GM12874 (cell line): Measurements from ENCODE around the gene AEBP2.

Experiments
- TF ChIP-seq, protein P1 (sequence below): IDR thresholded peaks from 2 replicates; pipeline ENCODE4 v1.5.1; 2011; ENCODE audit warnings: low read depth, mild to moderate bottlenecking, control low read depth, low read length, moderate library complexity; ENCODE audit not compliant: insufficient read depth

AEBP2 gene

DNA sequence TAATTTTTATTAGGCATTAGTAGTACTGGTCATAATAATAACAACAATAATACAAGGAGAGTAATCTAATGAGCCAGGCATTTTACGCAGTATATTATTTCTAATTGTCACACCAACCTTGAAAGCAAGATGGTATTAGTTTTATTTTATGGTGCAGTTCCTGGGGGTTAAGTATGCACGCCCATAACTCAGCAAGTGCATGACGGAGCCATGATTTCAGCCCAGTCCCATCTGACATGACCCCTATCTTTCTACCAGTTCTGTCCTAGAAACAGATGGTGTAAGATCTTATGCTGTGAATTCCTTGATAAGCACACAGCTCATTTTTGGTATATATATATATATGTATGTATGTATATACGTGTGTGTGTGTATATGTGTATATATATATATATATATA is 106.0 kb downstream of the AEBP2 start:
- TF ChIP-seq, protein P1, sequence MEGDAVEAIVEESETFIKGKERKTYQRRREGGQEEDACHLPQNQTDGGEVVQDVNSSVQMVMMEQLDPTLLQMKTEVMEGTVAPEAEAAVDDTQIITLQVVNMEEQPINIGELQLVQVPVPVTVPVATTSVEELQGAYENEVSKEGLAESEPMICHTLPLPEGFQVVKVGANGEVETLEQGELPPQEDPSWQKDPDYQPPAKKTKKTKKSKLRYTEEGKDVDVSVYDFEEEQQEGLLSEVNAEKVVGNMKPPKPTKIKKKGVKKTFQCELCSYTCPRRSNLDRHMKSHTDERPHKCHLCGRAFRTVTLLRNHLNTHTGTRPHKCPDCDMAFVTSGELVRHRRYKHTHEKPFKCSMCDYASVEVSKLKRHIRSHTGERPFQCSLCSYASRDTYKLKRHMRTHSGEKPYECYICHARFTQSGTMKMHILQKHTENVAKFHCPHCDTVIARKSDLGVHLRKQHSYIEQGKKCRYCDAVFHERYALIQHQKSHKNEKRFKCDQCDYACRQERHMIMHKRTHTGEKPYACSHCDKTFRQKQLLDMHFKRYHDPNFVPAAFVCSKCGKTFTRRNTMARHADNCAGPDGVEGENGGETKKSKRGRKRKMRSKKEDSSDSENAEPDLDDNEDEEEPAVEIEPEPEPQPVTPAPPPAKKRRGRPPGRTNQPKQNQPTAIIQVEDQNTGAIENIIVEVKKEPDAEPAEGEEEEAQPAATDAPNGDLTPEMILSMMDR, result no peak

DNA sequence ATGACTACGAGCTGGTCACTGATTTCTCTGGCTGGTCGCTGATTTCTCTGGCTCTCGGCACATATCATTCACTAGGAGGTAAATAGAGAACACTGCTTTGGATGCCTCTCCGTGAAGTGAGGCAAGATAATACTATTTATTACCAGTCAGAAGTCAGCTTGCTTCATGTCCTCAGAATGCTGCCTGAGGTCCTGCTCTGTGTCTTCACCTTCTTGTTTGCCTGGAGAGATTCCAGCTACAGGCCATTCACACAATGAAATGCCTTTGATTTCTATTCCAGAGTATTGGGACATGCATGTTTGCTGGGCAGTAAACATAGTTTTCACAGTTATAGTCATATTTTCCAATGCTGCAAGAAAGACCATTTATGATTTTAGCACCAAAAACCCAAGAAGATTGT is 106.7 kb downstream of the AEBP2 start:
- TF ChIP-seq, protein P1, result no peak

DNA sequence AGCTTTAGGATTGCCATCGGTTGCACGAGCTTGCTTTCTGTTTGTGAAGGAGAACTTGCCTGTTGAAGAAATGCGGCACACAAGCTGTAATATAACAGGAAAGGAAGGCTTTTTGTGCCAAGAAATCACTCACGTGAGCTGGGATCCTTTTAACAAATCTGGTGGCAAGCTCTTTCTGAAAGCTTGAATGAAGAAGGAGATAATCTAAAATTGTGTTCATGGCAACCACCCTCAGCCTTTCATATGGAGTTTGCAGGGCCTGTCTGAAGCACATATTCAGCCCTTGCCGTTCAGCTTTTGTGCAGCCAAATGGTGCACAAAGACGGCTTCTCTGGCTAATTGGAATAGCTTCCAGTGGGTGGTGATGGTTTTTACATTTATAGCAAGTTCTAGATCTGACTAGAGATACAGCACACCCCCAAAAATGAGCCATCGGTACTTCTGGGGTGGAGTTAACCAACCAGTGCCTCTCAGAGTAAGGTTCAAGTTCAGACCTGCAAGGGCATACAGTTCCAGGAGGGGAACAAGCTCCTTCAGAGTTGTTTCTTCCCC is 107.4 kb downstream of the AEBP2 start:
- TF ChIP-seq, protein P1, result no peak

DNA sequence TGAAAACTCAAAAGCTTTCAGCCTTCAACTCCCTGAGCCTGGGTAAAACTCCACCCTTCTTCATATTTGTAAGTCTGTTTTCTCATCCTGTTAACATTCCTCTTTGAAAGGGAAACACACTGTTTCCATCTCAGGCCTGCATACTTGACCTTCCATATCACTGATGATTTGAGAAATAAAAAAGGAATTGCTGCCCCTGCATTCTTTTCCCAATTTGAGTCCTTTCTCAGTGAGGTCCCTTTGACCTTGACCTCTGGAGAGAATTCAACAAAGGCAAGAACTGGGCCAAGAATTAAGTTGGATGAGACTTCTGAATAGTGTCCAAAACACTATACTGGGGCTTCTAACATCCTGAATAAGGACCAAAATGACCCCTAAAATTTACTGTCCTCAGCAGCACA is 108.0 kb downstream of the AEBP2 start:
- TF ChIP-seq, protein P1, result no peak

DNA sequence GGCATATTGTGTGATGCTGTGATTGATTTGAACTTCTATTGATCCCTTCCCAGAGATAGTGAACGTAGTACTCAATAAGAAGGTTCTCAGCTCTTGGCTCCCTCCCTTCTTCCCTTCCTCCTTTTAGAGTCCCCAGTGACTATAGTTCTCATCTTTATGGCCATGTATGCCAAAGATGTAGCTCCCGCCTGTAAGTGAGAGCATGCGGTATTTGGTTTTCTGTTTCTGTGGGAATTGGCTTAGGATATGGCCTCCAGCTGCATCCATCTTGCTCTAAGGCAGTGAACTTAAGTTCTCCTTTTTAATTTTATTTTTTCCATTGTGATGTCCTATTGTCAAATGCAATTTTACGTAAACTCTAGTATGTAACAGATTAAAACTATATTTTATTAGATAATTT is 109.5 kb downstream of the AEBP2 start:
- TF ChIP-seq, protein P1, result no peak

DNA sequence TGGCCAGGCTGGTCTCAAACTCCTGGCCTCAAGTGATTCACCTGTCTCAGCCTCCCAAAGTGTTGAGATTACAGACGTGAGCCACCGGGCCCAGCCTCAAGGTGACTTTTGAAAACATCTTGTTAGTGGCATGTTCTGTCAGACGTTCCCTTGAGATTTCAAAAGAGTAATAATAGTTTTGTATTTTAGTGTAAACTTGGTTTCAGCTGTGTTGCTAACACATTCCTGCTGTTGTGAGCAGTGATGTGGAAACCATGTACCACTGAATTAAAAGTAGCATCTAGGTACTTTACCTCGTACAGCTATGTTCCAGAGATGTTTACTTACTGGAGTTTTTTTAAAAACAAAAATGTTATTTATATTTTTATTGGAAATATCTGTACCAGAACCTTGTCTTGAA is 111.3 kb downstream of the AEBP2 start:
- TF ChIP-seq, protein P1, result no peak

DNA sequence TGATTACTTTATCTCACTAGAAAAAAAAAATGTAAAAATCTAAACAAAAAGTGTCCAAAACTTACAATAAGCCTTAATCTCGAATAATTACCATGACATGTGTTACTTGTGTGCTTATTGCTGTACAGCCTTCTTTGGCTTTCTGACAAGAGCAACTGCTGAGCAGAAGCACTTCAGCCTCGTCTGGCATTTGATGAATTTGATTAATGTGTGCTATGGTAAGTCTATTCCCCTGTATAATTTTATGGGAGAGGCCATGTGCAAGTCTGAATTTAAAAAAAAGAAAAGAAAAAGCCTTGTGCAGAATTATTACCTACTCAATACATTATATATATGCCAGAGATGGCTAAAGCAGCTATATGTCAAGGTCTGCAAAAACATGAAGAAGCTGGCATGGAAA is 113.9 kb downstream of the AEBP2 start:
- TF ChIP-seq, protein P1, result no peak
